ENCODE data around the gene LAMB4.

LAMB4 gene

DNA sequence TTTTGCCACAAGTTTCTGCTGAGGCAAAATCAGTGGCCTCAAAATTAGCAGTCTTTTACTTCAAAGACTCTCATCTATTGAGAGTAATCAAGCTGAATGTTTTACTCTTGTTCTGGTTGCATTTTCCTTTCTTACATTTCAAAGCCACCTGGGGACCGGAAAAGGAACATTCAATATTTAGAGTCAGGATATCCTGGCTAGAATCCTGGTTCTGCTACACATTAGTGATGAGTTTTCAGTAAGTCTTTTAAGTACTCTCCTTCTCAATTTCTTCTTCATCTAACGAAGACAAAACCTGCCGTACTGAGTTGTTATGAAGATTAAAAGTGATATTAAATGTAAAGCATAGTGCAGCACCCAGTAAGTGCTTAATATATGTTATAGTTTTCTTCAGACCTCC, 52.5 kb downstream of the LAMB4 start:
- no peak for DNase-seq

DNA sequence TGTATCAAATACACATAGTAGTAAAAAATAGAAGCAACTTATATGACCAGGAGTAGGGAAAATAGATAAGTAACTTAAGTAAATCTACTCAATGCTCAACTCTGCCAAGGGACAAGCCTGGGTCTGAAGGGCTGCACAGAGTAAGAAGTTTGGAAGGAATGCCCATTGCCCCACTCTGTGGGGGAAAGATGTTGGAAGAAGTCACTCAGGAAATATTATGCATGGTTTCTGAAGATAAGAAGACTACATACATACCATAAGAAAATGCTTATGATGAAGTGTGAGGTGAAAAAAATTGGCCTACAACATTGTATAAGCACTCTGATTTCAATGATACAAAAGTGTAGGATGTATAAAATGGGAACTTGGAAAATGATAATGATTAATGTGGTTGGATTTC, 54.0 kb downstream of the LAMB4 start:
- no peak for DNase-seq

DNA sequence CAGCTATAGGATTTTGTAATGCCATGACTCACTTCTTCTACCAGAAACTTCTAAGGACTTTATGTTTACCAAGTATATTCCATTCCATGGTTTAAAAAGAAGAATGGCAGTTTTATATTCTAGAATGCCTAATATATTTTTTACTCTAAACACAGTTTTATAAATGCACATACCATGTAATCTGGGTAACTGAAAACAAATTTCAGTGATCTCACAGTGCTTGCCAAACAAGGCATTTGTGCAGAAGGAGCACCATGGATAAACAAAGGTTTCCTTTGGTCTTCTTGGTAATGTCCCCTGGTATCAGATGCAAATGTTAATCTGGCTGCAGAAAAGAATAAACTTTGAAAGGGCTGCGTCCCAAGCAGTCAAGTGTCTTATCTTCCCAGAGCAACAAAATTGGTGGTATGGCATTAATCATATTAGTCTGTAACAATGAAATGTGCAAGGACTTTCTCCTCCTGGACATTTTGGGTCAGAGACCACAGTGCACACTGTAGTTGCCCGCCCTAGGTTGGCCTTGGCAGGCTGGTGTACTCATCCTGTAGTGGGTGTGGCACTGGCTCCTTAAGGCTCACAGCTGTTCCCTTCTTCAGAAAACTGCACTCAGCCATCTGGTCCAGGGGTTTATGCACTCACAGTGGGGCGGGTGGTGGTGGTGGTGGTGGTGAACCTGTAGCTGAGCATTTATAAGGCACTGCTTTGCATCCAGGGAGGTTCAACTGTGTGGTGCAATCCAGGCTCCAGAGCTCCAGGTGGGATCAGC, 56.7 kb downstream of the LAMB4 start:
- no peak for DNase-seq

DNA sequence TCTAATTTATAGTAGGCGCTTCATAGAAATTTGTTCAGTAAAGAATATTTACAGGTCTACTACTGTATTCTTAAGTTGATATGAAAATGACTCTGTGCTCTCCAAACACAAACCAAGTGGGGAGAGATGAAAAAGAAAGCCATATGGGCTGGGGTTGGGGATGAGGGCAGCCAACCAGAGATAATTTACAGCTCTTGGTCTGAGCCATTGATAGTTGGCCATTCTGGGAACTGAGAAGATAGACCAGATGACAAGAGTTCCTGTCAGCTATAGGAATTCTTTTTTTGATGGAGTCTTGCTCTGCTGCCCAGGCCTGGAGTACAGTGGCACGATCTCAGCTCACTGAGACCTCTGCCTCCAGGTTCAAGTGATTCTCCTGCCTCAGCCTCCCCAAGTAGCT, 57.4 kb downstream of the LAMB4 start:
- no peak for DNase-seq

DNA sequence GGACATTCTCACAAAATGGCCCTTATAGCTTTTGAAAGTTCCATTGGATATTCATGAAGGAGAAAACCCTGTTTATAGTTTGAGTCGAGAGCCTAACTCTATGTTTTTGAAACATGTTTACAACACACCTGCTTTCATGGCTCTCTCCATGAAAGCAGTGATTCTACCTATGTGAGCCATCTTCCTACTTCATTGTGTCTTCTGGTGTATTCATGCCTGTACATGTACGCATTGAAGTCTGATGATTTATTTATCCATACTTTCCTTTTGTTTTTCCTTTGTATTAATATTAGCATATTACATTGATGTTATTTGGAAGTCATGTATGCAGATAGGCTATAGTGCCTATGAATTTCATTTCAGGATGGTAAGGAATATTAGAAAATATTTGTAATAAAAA, 58.0 kb downstream of the LAMB4 start:
- DNase-seq, result no peak

DNA sequence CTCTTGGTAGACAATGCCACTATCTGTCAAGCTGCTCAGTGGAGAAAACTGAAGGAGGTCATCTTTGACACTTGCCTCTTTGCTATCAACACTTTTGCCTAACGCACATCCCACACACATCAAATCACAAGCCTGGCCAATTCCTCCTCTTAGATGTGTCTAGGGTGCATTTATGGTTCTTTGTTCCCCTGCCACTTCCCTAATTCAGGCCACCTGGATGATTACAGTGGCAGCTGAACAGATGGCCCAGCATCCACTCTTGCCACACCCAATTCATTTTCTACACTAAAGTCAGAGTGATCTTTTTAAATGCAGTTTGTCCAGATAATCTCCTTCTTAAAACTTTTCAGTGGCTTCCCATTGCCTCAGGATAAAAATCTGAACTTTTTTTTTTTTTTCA, 58.6 kb downstream of the LAMB4 start:
- no peak for DNase-seq

DNA sequence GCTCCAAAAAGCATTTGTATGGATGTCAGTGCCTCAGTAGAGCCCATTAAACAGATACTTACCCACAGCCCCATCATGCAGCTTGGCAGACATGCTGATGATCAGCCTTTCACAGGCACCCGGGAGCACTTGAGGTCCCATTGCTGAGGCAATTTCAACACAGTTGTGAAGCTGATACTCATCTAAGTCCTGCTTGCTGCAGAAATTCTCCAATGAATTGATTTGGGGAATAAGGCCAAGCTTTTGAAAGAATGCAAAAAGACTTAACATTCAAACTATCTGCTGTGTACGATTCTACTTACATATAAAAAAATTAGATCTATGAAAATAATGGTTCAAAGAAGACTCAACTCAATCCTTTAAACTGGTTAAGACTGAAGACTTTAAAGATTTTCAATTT, 60.5 kb downstream of the LAMB4 start:
- DNase-seq, result no peak

DNA sequence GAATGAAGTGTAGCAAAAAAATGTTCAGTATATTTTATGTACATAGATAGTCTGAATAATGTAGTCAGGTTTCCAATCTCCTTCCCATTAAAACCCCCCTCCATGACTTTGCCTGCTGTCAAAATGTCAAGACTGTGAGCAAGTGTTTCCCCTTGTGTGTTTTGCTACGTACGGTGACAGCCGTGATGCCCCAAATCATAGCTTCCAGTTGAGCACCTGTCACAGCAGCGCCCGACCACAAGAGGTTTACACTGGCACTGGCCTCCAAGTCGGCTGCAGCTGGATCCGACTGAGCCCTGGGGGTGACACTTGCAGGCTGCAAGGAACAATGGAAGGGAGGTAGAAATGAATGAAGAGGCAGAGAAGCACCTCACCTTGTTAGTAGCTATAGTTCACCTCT, 62.3 kb downstream of the LAMB4 start:
- no peak for DNase-seq

DNA sequence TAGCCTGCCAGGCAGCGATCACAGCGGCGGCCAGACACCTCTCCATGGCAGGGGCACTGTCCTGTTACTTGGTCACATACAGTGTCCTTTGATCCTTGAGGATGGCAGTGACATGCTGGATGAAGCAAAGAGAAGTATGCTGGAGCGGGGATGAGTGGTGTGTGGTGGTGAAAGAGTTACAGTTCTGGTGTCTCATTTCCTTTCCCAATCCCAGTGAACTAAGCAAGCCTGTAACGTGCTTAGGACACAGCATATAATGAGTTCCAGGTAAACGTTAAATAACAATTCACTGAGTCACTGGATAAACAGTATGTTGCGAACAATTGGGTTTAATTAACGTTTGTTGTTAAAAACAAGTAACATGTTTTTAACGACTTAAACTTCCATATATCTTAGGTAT, 63.7 kb downstream of the LAMB4 start:
- DNase-seq, result no peak

DNA sequence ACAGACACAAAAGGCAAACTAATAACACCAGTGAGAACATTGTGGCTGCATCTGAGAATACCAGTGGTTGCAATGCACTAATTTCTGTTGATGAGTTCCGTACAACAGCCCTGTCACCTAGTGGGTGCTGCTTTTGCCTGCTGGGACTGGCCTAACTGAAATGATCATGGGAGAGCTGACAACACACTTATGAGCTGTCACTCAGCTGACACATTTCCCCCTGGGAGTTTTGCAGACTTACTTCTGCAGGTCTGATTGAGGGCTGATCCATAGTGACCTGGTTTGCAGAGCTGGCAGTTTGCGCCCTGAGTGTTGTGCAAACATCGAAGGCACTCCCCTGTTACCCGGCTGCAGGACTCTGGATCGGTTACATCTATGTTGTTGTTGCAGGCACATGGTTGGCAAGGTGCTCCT, 66.6 kb downstream of the LAMB4 start:
- no peak for DNase-seq

DNA sequence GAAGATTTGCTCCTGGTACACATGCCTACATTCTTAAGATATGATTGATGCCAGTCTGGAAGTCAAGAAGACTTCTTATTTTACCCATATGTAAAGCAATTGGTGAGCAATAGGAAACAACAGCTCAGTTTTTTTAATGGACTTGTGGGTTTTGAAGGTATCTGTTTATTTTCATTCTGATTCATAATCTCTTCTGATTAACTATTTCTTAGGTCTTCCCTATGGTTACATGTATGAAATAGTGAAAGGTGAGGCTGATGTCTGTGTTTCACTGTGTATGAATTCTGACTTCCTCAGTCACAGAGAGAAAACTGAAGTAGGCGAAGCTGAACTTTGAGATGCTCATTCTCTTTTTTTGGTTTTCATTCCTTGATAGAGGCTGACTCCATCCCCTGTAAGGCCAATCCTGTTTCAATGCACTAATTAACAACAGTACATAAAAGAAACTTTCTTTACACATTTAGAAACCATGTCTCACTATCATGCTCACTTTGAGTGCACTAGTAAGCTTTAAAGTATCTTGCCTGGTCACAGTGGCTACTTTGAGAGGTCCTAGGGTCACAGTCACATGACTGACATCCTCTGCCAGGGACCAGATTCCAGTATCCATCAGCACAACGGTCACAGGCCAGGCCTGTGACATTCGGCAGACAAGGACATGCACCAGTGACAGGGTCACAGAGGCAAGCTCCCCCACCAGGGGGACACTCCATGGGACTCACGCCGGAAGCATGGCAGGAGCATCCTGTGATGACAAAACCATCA, 67.7 kb downstream of the LAMB4 start:
- no peak for DNase-seq

DNA sequence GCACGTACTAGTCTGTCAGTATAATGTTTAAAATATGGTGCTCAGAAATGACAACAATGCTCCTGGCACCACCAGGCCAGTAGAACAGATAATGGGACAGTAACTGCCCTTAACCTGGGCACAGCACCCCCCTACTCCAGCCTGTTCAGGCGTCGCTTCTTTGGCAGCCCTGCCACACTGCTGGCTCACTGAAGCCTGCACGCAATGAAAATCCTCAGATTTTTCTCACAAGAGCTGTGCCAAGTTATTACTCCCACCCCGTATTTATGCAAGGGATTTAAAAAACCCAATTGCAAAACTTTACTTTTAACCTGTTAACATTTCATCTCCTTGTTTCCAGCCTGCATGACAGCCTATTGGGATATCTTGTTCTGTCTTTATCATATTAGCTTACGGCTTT, 70.6 kb downstream of the LAMB4 start:
- no peak for DNase-seq

DNA sequence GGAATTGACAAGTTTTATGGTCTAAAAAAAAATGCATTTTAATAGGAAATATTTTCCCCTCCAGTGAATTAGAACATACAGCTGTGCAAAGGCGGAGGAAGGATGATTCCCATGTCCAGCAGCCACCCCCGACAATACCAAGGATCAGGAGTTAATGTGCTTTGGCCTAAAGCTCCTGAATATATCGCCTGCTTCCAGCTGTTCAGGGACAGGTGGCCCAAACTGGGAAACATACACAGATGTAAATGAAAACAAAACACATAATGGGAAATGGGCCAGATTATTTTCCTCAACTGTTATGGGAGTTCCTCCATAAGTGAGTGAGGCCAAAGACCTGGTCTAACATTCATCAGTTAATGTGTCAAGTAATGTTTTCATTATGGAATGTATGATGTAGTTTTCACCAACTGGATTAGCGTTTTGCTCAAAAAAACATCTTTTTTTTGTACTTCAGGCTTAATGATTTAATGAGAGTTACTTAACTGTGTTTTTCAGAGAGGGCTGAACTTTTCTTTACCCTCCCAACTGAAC, 72.1 kb downstream of the LAMB4 start:
- DNase-seq, result no peak

DNA sequence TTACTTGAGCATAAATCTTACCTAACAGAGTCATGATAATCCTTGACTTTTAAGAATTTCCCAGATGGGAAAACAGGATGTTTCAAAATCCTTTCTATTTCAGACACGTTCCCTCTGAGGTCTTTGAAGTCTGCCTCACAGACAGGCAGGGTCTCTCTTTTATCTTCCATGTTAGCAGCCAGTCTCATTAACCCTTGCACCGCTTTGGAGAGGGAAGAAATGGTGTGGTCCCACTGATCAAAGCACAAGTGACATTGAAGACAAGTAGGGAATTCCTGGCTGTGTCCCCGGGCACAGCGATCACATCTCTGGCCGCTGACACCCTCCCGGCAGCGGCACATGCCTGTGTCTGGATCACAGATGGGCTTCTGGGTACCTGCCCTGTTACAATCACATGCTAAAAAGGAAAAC, 74.5 kb downstream of the LAMB4 start:
- no peak for DNase-seq

DNA sequence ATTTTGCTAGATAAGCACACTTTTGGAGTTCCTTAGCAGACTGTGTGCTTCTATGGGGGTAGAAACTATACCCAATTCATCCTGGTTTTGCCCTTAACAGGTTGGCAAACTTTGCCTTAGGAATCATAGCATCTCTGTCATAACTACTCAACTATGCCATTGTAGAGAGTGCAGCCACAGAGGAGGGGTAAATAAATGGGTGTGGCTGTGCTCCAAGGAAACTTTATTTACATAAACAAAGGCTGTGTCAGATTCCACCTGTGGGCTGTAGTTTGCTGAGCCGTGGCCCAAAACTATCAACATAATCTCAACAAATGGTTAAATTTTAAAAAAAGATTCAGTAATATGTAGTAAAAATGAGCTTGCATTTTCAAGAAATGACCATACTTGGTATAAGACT, 75.6 kb downstream of the LAMB4 start:
- DNase-seq, result no peak

DNA sequence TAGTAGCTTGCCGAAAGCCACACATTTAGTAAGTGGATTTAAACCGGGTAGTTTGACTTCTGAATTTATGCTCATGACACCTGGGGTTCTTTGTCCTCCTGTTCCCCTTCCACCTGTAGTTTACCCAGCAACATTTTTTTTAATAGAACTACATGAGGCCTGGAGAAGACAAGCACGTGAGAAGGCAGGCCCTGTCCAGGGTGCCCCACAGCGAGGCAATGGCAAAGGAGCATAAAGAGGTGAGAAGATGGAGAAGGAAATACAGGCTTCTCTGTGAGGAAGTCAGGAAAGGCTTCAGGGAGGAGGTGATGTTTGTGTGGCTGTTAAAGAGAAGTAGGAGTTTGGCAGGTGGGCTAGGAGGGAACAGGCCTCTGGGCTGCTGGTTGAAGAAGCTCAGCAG, 76.9 kb downstream of the LAMB4 start:
- no peak for DNase-seq

DNA sequence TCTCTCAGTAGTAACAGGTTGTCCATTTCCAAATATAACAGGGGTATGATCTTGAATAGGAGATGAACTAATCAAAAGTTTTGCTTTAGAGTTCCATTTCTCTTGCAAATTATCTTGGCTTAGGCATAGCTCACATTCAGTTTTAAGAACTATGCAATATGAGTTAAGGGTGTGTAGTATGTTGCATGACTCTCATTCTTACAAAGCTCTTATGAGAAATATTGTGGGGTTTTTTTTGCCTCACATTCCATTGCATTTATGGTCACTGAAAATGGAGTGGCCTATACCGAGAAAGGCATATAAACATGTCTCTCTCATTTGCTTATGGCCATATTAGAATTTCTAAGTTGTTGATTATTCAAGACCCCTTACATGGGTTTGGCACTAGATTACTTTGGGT, 78.7 kb downstream of the LAMB4 start:
- no peak for DNase-seq

DNA sequence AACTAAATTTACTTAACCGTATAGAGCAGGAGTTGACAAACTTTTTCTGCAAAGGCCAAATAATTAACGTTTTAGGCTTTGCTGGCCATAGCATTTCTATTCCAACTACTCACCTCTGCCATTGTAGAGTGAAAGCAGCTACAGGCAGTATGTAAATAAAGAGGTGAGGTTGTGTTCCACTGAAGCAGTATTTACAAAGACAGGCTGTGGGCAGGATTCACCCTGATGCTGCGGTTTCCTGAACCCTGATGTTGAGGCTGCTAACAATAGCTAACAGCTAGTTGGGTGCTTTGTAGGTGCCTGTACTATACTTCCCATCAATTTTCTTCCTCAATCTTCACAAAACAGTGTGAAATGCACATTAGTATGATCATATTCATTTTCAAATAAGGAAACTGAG, 80.2 kb downstream of the LAMB4 start:
- DNase-seq, result no peak

DNA sequence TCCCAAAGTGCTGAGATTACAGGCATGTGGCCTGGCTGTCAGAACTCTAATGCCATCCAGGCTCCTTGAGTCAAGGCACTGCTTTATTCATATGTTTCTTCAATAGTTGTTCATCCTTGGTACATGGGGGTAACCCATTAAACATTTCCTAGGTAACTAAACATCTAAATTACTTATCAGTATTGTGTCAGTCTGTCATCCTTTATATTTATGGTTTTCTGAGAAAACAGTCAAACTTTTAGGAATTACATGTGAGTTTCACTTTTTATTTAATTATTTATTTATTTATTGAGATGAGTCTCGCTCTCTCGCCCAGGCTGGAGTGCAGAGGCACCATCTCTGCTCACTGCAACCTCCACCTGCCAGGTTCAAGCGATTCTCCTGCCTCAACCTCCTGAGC, 81.7 kb downstream of the LAMB4 start:
- no peak for DNase-seq

DNA sequence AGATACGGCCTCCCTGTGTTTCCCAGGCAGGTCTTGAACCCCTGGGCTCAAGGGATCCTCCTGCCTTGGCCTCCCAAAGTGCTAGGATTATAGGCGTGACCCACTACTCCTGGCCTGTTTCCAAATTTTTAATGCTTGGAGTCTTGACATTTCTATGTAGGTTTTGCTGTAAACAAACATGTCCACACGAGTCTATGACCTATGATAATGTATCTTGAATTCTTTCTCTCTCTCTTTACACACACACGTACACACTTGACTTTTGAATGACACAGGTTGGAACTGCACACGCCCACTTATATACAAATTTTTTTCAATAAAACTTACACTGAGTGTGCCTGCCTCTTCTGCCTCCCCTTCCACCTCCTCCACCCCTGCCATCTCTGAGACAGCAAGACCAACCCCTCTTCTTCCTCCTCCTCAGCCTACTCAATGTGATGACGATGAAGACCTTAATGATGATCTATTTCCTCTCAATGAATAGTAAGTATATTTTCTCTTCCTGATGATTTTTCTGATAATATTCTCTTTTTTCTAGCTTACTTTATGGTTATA, 83.1 kb downstream of the LAMB4 start:
- no peak for DNase-seq

DNA sequence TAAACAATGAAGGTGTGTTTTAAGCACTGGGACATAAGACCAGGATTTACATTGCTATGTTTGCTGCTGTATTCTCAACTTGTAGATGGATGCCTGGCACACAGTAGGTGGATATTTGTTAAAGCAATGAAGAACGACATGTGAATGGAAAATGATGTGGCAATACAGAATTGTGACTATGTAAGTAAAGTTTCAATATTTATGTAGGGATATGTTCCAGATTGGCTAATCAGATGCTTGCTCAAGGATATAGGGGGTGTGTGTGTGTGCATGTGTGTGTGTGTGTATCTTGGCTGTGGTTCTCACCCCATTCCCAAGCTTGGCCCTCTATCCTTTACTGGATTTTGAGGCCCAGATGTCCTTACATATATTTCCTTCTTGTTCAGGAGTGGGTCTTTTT, 84.5 kb downstream of the LAMB4 start:
- no peak for DNase-seq

DNA sequence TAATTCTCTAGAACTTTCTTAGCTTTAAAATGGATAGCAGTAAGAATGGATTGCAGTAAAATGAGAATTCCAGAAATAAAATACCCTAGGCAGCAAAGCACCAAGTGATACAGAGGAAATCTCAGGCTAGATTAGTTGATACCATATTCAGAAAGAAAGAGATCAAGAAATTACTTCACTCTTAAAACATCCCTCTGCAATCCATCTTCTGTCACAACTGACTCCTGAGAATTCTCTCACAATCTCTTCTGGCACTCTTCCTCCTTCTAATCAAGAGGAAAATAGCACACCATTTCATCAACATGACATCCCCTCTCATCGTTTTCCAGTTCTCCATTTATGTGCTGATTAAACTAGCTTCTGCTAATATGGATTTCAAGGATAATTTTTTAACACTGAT, 85.0 kb downstream of the LAMB4 start:
- no peak for DNase-seq

DNA sequence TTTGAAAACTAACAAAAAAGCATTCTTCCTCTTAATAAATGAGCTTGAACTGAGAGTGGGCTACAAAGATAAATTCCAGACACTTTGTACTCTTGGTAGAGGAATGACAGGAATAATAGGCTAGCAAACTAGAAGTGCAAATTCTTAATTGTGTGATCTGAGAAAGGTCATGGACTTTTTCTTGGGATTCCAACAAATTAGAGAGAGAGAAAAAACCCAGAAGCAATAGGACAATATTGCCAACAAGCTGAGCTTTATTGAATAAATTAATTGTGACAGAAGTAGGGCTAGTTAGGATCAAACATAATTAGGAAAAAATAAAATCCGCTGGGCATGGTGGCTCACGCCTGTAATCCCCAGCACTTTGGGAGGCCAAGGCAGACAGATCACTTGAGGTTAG, 85.8 kb downstream of the LAMB4 start:
- no peak for DNase-seq

DNA sequence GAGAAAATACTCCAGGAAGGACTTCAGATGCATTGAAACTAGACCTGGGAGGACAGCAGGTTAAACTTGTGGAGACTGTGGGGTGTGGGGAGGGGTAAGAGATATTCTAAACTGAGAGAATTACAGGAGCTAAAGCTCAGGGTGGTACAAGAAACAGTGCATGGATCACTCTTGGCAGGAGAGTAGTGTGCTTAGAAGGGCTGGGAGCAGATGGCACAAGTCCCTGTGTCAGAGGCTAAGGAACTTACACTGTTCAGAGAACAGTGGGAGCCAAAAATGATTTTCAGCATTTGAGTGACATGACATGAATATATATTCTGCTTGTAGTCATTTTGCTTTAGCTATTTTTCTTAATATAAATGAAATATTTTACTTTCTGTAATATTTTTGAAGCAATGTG, 91.2 kb downstream of the LAMB4 start:
- no peak for DNase-seq

Data from hippocampal formation (tissue), 2 donors.